Esophagus (tissue), 2 donors: Measurements from ENCODE around the gene DUSP22. TPM values are rescaled to one million over a fixed set of nuclear protein-coding genes. Genes with fewer than 3 reads are reported as not detected.

ENCODE experiments used
- H3K27ac ChIP-seq, 2 donors: one replicate each; pipeline ENCODE4 v1.5.1; 2013; ENCODE audit warnings: low read depth in 2 of 2, mild to moderate bottlenecking in 2 of 2, inconsistent platforms in 1 of 2, low read length in 1 of 2, moderate library complexity in 1 of 2
- H3K27me3 ChIP-seq, 2 donors: one replicate each; pipeline ENCODE4 v1.6.1; 2013; ENCODE audit warnings: low read length in 2 of 2, control low read depth in 1 of 2, mild to moderate bottlenecking in 1 of 2; ENCODE audit not compliant: insufficient read depth in 2 of 2, control insufficient read depth in 1 of 2
- H3K36me3 ChIP-seq, 2 donors: one replicate each; pipeline ENCODE4 v1.6.1; 2013; ENCODE audit warnings: low read length in 1 of 2; ENCODE audit not compliant: control insufficient read depth in 2 of 2, insufficient read depth in 2 of 2
- H3K4me1 ChIP-seq, 2 donors: one replicate each; pipeline ENCODE4 v1.6.1; 2013; ENCODE audit warnings: low read length in 1 of 2; ENCODE audit not compliant: control insufficient read depth in 2 of 2, insufficient read depth in 2 of 2
- H3K4me3 ChIP-seq, 2 donors: one replicate each; pipeline ENCODE4 v1.5.1; 2013; ENCODE audit warnings: low read length in 2 of 2, mild to moderate bottlenecking in 2 of 2, low read depth in 1 of 2, moderate library complexity in 1 of 2
- H3K9me3 ChIP-seq, 2 donors: one replicate each; pipeline ENCODE4 v1.6.1; 2013; ENCODE audit warnings: mild to moderate bottlenecking in 2 of 2, low read depth in 1 of 2, low read length in 1 of 2, moderate library complexity in 1 of 2; ENCODE audit not compliant: control insufficient read depth in 2 of 2, insufficient read depth in 1 of 2
- WGBS, 2 donors: extraction: QIAGEN DNeasy Blood & Tissue Kit; methylation state at CpG; one replicate each; pipeline ENCODE4 v1.1.7; 2013; 5-methylcytosine and 5-hydroxymethylcytosine counted together
- polyA plus RNA-seq, 2 donors: library from polyadenylated mRNA; stranded (reverse); fragments of 200-250 nt; gene quantifications; one replicate each; pipeline ENCODE4 v1.2.3, GENCODE V29; 2013
- donor health status: healthy with polysubstance abuse.
- donor health status: Bipolar disorder and iron deficiency.

The DUSP22 gene
- polyA plus RNA-seq, 2 donors, result 37.4 to 55.3 TPM

- no peaks in the 10 kb centered on the region for H3K36me3 ChIP-seq
- H3K4me1 ChIP-seq, result peaks cover 0 to 2% of the 10 kb centered on the region in 2 donors
- H3K9me3 ChIP-seq, result no peaks in the 10 kb centered on the region
- no peaks in the 10 kb centered on the region for H3K27me3 ChIP-seq
- 84 to 88% methylated on average over 8 of the region's 8 CpGs for WGBS, 2 donors
- H3K27ac ChIP-seq, result no peak overlapping the region
- no peak overlapping the region for H3K4me3 ChIP-seq
These were observed 36.6 kb upstream of the DUSP22 start for GRCh38 chr6:255751-256083.

- H3K36me3 ChIP-seq, result no peaks in the 10 kb centered on the region
- H3K4me1 ChIP-seq, result peaks cover 0 to 2% of the 10 kb centered on the region in 2 donors
- H3K27ac ChIP-seq, result no peak overlapping the region
- H3K9me3 ChIP-seq, result no peaks in the 10 kb centered on the region
- WGBS, 2 donors, result 95 to 98% methylated on average over 9 of the region's 9 CpGs
- H3K27me3 ChIP-seq, result no peaks in the 10 kb centered on the region
- H3K4me3 ChIP-seq, result no peak overlapping the region
These were observed 36.1 kb upstream of the DUSP22 start for GRCh38 chr6:256169-256568.

DNA sequence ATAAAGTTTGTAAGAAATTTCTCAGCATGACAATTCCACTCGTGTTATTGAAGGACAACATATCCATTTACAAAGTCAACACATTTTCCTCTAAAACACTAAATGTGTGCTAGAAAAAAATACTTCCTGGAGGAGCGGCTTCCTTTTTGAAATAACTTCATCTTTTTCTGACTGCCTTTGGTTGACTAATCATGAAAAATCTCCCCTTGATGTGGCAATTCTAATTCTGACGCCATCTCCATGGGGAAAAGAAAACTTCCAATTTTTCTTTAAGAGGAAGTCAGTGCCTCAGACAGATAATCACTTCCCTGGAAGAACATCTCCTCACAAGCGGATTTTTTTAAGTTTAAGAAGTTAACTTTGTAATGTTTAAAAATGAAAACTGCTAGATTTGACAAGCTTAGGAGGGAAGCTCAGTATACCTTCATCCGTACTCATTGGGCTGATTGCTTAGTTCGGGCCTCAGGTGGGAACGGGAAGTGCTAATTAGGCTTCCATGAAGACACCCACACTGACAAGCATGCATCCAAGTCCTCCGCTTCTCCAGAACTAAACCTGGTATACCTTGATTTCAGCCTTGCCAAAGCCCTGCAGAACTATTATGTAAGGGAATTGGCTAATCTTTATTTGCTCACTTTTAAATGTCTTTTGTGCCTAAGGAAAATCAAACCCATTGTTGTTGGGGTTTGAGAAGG lies 35.1 kb upstream of the DUSP22 start:
- Histone ChIP-seq H3K9me3 (no peaks in the 10 kb centered on the region), H3K27ac (no peak overlapping the region)

GRCh38 chr6:257774-258173 lies 34.5 kb upstream of the DUSP22 start:
- 45 to 59% methylated on average over 1 of the region's 1 CpG for WGBS, 2 donors
- no peak overlapping the region for H3K4me3 ChIP-seq
- H3K36me3 ChIP-seq, result no peaks in the 10 kb centered on the region
- no peaks in the 10 kb centered on the region for H3K9me3 ChIP-seq
- H3K27me3 ChIP-seq, result no peaks in the 10 kb centered on the region
- H3K27ac ChIP-seq, result no peak overlapping the region
- peaks cover 0 to 2% of the 10 kb centered on the region in 2 donors for H3K4me1 ChIP-seq

More for the DNA sequence above, 35.1 kb upstream of the DUSP22 start:
- 50 to 54% methylated on average over 8 of the region's 8 CpGs for WGBS, 2 donors
- Histone ChIP-seq H3K36me3 (no peaks in the 10 kb centered on the region), H3K4me1 (peaks cover 0 to 2% of the 10 kb centered on the region in 2 donors), H3K4me3 (no peak overlapping the region), H3K27me3 (no peaks in the 10 kb centered on the region)

DNA sequence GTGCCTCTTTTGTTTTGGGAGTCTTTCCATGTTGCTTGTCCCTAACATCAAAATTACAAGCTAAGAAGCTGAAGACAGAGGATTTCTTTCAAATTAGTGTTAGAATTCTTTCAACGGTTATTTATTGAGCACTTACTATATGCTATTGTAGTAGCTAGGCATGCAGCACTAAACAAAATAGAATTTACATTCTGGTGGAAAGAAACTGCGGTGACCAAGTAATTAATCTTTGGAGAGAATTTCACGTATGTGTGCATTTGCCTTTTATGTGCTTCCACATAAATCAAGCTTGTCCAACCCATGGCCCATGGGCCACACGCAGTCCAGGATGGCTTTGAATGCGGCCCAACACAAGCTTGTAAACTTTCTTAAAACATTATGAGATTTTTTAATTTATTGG lies 33.0 kb upstream of the DUSP22 start:
- Histone ChIP-seq H3K36me3 (no peaks in the 10 kb centered on the region), H3K27me3 (no peaks in the 10 kb centered on the region), H3K9me3 (no peaks in the 10 kb centered on the region), H3K27ac (no peak overlapping the region), H3K4me3 (no peak overlapping the region), H3K4me1 (peaks cover 0 to 2% of the 10 kb centered on the region in 2 donors)
- whole genome bisulfite sequencing, 2 donors, result 90 to 92% methylated on average over 5 of the region's 5 CpGs

GRCh38 chr6:259901-260508 lies 32.3 kb upstream of the DUSP22 start:
- H3K4me3 ChIP-seq, result no peak overlapping the region
- H3K36me3 ChIP-seq, result no peaks in the 10 kb centered on the region
- WGBS, 2 donors, result 60 to 70% methylated on average over 5 of the region's 5 CpGs
- no peaks in the 10 kb centered on the region for H3K9me3 ChIP-seq
- no peak overlapping the region for H3K27ac ChIP-seq
- no peaks in the 10 kb centered on the region for H3K27me3 ChIP-seq
- peaks cover 0 to 2% of the 10 kb centered on the region in 2 donors for H3K4me1 ChIP-seq

DNA sequence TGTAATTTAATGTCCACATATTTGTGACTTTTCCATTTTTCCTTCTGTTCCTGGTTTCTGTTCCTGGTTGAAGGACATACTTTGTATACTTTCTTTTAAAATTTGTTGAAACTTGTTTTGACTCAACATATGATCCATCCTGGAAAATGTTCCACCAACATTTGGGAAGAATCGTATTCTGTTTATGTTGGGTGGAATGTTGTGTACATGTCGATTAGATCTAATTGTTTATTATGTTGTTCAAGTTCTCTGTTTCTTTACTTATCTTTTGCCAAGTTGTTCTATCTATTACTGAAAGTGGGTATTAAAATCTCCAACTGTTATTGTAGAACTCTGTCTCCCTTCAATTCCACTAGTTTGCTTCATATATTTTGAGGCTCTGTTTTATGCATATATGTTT lies 27.7 kb upstream of the DUSP22 start:
- H3K9me3 ChIP-seq, result no peaks in the 10 kb centered on the region
- H3K4me3 ChIP-seq, result no peak overlapping the region
- H3K36me3 ChIP-seq, result no peaks in the 10 kb centered on the region
- 75 to 77% methylated on average over 2 of the region's 2 CpGs for WGBS, 2 donors
- H3K27me3 ChIP-seq, result no peaks in the 10 kb centered on the region
- H3K4me1 ChIP-seq, result no peaks in the 10 kb centered on the region
- no peak overlapping the region for H3K27ac ChIP-seq

- 75 to 82% methylated on average over 5 of the region's 5 CpGs for WGBS, 2 donors
- no peaks in the 10 kb centered on the region for H3K36me3 ChIP-seq
- H3K27me3 ChIP-seq, result no peaks in the 10 kb centered on the region
- H3K27ac ChIP-seq, result no peak overlapping the region
- H3K4me1 ChIP-seq, result no peaks in the 10 kb centered on the region
- H3K9me3 ChIP-seq, result no peaks in the 10 kb centered on the region
- no peak overlapping the region for H3K4me3 ChIP-seq
These were observed 23.8 kb upstream of the DUSP22 start for GRCh38 chr6:268394-268935.

- H3K36me3 ChIP-seq, result no peaks in the 10 kb centered on the region
- WGBS, 2 donors, result 36 to 38% methylated on average over 2 of the region's 2 CpGs
These were observed 18.7 kb upstream of the DUSP22 start for GRCh38 chr6:273551-274058.

More at GRCh38 chr6:273551-274058, 18.7 kb upstream of the DUSP22 start:
- Histone ChIP-seq H3K4me3 (no peak overlapping the region), H3K9me3 (no peaks in the 10 kb centered on the region), H3K27ac (no peak overlapping the region), H3K27me3 (no peaks in the 10 kb centered on the region), H3K4me1 (no peaks in the 10 kb centered on the region)
